Spleen (tissue), 7 donors: ENCODE results near the gene CRACR2A.

ENCODE experiments used
- POLR2A ChIP-seq, 3 donors: fragments of 450-650 bp; IDR thresholded peaks; one replicate each; pipeline ENCODE4 v1.5.1; 2017; ENCODE audit warnings: antibody characterized with exemption in 3 of 3, mild to moderate bottlenecking in 1 of 3
- TF ChIP-seq, protein P1 (sequence below), 11 experiments: fragments of 200-600 bp in 7 of 11; fragments of 450-650 bp in 4 of 11; sonication (generic) in 4 of 11; IDR thresholded peaks in 8 of 11; conservative IDR thresholded peaks in 3 of 11; 1 replicate in 7 of 11; 2 replicates in 4 of 11; pipeline versions ENCODE4 v1.4.0 to v1.8.0; 2016 to 2021; ENCODE audit warnings: antibody characterized with exemption in 11 of 11, inconsistent platforms in 4 of 11, mild to moderate bottlenecking in 1 of 11
- donor health status: DM: no; HTN: no; CAD: no; lungs with moderate emphysema.
- donor health status: DM: no; HTN: no; CAD: no.
- donor health status: DM: no; HTN: no; CAD: no.

DNA sequence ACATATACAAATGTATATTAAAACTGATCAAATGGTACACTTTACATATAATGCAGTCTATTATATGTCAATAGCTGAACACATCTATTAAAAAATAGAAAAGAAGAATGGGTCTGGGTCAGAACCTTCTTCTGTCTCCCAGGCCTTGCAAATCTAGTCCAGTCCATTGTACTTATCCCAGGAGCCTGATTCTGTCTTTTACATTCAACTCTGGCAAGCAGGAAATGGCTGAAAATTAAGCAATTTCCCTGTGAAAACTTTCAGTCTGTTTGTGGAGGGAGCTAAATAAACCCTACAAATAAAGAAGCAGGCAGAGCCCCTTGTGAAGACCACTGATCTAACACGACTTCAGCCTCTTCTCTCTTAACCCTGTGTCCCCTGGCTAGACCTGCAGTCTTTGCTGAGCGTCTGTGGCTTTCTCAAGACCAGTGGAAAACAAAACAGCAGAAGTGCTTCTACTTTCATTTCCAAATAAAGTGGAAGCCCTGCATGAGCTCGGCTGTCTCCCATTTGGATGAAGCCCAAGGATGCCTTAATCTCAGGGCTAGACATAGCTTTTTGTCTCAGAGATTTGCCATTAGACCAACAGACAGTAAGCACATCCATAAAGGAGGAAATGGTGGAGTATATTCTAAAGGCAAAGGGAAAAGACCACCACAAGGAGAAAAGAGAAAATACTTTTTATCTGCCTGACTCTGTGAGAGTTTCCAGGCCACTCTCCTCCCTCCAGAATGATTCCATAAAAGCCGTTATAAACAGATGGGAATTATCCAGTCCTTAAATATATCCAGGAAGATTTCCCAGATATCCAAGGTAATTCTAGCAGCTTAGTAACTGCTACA lies 48.2 kb downstream of the CRACR2A start:
- TF ChIP-seq, protein P1, sequence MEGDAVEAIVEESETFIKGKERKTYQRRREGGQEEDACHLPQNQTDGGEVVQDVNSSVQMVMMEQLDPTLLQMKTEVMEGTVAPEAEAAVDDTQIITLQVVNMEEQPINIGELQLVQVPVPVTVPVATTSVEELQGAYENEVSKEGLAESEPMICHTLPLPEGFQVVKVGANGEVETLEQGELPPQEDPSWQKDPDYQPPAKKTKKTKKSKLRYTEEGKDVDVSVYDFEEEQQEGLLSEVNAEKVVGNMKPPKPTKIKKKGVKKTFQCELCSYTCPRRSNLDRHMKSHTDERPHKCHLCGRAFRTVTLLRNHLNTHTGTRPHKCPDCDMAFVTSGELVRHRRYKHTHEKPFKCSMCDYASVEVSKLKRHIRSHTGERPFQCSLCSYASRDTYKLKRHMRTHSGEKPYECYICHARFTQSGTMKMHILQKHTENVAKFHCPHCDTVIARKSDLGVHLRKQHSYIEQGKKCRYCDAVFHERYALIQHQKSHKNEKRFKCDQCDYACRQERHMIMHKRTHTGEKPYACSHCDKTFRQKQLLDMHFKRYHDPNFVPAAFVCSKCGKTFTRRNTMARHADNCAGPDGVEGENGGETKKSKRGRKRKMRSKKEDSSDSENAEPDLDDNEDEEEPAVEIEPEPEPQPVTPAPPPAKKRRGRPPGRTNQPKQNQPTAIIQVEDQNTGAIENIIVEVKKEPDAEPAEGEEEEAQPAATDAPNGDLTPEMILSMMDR (IDR thresholded peaks at IDR 0.05 in 8 of 11, conservative IDR thresholded peaks at IDR 0.05 in 3 of 11): no peak
- TF ChIP-seq POLR2A (IDR thresholded peaks at IDR 0.05): no peak
